Glutamatergic neuron (in vitro differentiated cells): Measurements from ENCODE around the gene DAZAP1. TPM values are rescaled to one million over a fixed set of nuclear protein-coding genes. Genes with fewer than 3 reads are reported as not detected.
A peak's percentile ranks its signal among the peaks of the same experiment; 100 is the strongest.

Experiments used
- DNase-seq: peaks from one replicate; pipeline ENCODE4 v3.0.0; 2022
- H3K27ac Mint-ChIP-seq: one replicate; pipeline ENCODE4 v1.8.0; 2020; ENCODE audit warnings: mild to moderate bottlenecking, mixed read lengths, inconsistent platforms; ENCODE audit not compliant: unreplicated experiment
- H3K27me3 Mint-ChIP-seq: one replicate; pipeline ENCODE4 v1.8.0; 2020; ENCODE audit warnings: mild to moderate bottlenecking, moderate library complexity, mixed read lengths, inconsistent platforms; ENCODE audit not compliant: unreplicated experiment
- H3K36me3 Mint-ChIP-seq: one replicate; pipeline ENCODE4 v1.8.0; 2020; ENCODE audit warnings: mild to moderate bottlenecking, mixed read lengths, inconsistent platforms; ENCODE audit not compliant: unreplicated experiment
- H3K4me1 Mint-ChIP-seq: one replicate; pipeline ENCODE4 v1.8.0; 2020; ENCODE audit warnings: mild to moderate bottlenecking, low read depth, mixed read lengths, inconsistent platforms; ENCODE audit not compliant: unreplicated experiment
- H3K4me3 Mint-ChIP-seq: one replicate; pipeline ENCODE4 v1.8.0; 2020; ENCODE audit warnings: mild to moderate bottlenecking, mixed read lengths, inconsistent platforms; ENCODE audit not compliant: unreplicated experiment
- H3K9me3 Mint-ChIP-seq: one replicate; pipeline ENCODE4 v1.8.0; 2020; ENCODE audit warnings: mild to moderate bottlenecking, moderate library complexity, mixed read lengths, inconsistent platforms; ENCODE audit not compliant: unreplicated experiment
- CTCF ChIP-seq: fragments of 200-600 bp; sonication (generic); IDR thresholded peaks from one replicate; pipeline ENCODE4 v1.5.0; 2021; ENCODE audit not compliant: partially characterized antibody, unreplicated experiment
- total RNA-seq: library from RNA; stranded (reverse); fragmentation: NEBNext Ultra II Directional; extraction: Animal tissue kit (Norgen Biotek cat#: 25700); gene quantifications from one replicate; pipeline ENCODE4 v1.2.1, GENCODE V29; 2021; ENCODE audit not compliant: unreplicated experiment

DAZAP1 gene
- total RNA-seq, 1 donor from 2014 or later, result 135 TPM

- peaks cover 9% of the 10 kb centered on the region for H3K9me3 Mint-ChIP-seq
- DNase-seq, result no peak
- H3K36me3 Mint-ChIP-seq, result peaks cover 3% of the 10 kb centered on the region
- H3K27ac Mint-ChIP-seq, result peak overlapping the region; percentile 57
- H3K27me3 Mint-ChIP-seq, result peaks cover 9% of the 10 kb centered on the region
- H3K4me3 Mint-ChIP-seq, result no peak overlapping the region
- TF ChIP-seq CTCF, result no peak
- H3K4me1 Mint-ChIP-seq, result peaks cover 30% of the 10 kb centered on the region
These were observed 16.2 kb downstream of the DAZAP1 start for GRCh38 chr19:1423436-1424191.

GRCh38 chr19:1424192-1424955, 17.0 kb downstream of the DAZAP1 start:
- no peak for DNase-seq
- Mint-ChIP-seq H3K4me3 (no peak overlapping the region), H3K27ac (peak overlapping the region; percentile 87), H3K9me3 (peaks cover 9% of the 10 kb centered on the region), H3K36me3 (peaks cover 3% of the 10 kb centered on the region), H3K27me3 (peaks cover 9% of the 10 kb centered on the region), H3K4me1 (peaks cover 30% of the 10 kb centered on the region)
- TF ChIP-seq CTCF, result no peak

GRCh38 chr19:1425102-1425837, 17.9 kb downstream of the DAZAP1 start:
- H3K9me3 Mint-ChIP-seq, result peaks cover 9% of the 10 kb centered on the region
- peak overlapping the region; percentile 25 for H3K4me3 Mint-ChIP-seq
- peak overlapping the region; percentile 70 for H3K27ac Mint-ChIP-seq
- DNase-seq, result no peak
- peaks cover 3% of the 10 kb centered on the region for H3K36me3 Mint-ChIP-seq
- H3K4me1 Mint-ChIP-seq, result peaks cover 30% of the 10 kb centered on the region
- peaks cover 7% of the 10 kb centered on the region for H3K27me3 Mint-ChIP-seq
- no peak for TF ChIP-seq CTCF

- Mint-ChIP-seq H3K4me1 (peaks cover 30% of the 10 kb centered on the region), H3K9me3 (peaks cover 5% of the 10 kb centered on the region), H3K4me3 (no peak overlapping the region), H3K27ac (peak overlapping the region; percentile 68), H3K36me3 (peaks cover 3% of the 10 kb centered on the region), H3K27me3 (peaks cover 7% of the 10 kb centered on the region)
- TF ChIP-seq CTCF, result no peak
- DNase-seq, result no peak
These were observed 18.5 kb downstream of the DAZAP1 start for GRCh38 chr19:1425902-1426301.
